ENCODE data around the gene NPAS3.

The NPAS3 gene

DNA sequence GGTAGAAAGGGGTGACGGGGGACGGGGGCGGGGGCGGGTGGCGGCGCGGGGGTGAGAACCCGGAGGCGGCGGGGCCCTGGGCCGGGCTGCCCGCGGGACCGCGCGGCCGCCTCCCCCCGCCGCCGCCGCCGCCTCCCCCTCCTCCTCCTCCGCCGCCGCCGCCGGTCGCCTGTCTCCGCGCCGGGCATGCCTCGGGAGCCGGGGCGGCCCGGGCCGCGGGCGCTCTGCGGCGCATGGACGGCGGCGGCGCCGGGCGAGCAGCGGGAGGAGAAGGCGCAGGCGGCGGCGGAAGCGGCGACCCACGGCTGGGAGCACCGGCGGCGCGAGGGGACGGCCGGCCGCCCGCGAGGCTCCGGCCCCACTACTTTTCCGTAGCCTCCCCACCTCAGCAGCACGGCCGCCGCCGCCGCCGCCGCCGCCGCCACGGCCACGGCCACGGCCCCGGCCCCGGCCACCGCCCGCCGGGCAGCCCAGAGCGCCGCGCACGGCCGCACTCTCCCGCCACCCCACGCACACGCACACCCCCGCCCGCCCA, at the start of gene NPAS3:
Gene NPAS3 (plus strand): TSS at position 161 of the 535 bp plus-strand sequence.
- DNase-seq: no peak

DNA sequence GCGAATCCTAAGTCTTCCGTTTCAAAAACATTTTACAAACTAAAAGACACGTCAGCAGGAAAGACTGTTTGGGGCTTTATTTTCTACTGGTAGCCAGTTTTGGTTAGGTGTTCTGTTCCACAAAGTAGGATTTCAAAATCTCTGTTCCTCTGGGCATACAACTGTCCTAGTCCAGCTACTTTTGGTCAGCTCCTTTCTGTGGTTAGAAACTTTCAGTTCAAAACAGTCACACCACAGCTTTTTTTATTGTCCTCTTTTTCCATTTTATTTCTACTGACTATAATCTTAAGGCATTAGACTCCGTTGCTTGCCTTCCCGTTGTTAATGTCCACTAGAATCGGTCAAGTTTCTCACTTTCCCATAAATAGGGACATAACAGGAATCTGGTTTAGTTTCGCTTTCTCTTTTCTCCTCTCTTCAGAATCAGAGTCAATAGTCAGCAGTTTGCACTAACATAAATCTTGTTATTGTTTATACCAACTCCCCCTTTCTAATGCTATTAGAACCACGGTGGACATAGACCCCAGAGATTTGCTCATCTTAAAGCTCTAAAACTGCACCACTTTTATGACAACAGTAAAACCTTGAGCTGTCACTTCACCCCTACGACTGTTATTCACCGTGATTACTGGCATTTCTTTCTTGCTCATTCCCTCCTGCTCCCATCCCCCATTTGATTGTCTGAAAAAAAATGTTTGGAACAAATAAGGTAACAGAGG, 41.5 kb upstream of the NPAS3 start:
- no peak for DNase-seq

DNA sequence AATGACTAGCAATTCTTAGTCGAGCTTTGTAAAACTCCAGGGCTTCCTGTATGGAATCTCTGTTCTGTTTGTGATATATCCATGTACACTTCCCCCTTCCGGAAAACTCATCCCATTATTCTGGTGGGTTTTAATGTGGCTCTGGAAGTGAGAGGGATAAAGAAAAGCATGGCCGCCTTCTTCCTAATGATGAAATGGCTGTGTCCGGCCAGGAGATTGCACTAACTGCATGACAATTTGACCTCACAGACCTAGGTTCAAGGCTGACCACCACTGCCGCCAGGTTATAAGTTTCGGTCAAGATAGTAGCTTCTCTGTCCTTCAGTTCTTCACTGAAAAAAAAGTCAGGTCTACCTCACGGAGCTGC, 41.0 kb upstream of the NPAS3 start:
- DNase-seq: no peak

DNA sequence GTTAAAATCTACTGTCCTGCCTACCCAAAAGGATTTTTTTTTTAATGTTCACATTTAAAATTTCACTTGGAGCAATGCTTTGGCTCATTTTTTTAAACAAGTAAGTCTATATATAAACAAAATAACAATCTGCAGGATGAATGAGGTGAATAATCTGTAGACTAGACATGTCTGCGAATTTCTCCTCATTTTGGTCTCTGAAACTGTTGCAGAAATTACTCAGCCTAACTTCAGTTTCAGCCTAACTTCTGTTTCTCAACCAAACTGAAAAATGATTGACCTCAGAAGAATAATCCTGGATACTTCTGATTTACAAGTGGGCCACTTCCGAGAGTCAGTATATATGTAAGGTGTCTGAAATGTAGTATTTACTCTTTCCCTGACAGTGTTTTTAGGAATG, 39.8 kb upstream of the NPAS3 start:
- DNase-seq: no peak

DNA sequence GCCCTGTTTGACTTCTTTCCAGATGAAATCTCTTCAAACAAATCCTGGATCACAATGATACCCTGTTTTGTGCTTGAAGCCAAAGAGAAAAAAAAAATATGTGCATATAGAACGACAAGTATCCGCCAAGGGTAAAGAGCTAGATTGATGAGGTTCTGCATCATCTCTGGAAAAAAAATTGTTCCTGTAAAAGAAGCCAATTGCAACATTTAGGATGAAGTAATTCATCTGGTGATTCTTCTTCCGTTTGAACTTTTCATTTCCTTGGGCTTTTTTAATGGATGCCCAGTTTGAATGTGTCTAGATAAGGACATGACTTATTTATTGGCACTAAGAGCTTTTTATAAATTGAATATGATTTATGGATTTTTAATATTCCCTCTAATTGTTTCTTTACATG, 38.1 kb upstream of the NPAS3 start:
- DNase-seq: no peak

DNA sequence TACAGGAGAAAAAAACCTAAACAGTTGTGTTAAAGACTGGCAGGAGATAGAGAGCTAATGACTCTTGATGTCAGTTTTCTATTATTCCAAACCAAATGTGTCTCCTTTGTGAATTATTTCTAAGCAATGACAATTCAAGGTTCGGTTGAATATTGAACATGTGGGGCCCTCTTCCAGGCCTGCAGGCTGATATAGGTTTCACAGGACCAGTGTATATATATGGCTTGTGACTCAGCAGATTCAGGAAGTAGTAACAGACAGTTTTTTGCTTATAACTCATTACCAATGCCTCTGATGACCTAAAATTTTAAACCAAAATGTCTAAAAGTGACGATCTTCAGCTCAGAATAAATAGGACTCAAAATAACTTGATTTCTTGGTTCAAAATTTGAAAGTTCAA, 33.7 kb upstream of the NPAS3 start:
- DNase-seq: no peak

DNA sequence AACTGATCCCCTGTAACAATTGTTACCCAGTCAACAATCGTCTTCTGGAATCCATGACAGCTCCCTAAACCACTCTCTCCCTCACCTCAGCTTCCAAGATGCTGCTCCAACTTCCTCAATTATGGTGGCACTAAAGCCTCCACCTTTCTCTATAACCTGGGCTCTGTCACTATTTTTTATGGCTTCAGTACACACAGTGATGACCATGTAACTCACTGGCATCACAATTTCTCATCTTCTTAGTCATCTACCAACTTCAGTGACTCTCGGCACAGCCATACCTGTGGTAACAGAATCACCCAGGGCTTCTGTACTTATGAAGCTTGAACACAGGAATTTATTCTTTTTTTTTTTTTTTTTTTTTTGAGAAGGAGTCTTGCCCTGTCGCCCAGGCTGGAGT, 32.0 kb upstream of the NPAS3 start:
- DNase-seq: no peak

DNA sequence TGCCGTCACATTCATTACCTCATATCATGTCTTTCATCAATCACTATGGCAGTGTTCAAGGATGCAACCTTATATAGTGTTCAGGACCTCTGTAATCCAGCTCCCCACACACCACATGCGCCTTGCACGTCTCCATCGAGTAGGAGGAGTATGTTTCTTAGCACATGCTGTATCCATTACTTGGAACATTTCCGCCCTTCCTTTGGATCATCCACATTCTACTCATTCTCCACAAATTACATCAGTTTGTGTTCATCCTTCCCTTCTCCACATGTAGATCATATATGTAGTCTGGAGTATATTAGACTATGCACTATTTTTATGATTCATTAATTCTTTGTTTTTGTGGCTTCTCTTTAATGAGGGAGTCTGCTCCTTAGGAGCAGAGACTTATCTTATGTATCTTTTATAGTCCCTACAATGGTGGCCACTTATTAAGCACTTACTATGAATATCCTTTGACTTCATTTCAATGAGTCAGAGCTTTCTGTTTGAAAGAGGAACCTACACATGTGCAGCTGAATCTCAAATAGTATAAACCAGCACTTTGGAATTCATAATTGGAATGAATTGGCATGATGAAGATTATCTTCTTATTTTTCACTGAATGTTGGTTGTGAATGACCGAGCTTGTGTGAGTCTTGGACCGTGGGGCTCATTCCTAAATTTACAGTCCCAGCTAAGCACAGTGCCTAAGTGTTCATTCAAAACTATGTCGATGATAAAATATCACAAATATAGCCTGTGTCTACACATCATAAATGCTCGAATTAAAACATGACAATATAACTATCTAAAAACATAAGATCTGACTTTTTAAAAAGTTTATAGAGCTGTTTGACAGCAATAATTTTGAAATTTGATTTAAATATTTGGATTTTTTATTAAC, 30.2 kb upstream of the NPAS3 start:
- no peak for DNase-seq

DNA sequence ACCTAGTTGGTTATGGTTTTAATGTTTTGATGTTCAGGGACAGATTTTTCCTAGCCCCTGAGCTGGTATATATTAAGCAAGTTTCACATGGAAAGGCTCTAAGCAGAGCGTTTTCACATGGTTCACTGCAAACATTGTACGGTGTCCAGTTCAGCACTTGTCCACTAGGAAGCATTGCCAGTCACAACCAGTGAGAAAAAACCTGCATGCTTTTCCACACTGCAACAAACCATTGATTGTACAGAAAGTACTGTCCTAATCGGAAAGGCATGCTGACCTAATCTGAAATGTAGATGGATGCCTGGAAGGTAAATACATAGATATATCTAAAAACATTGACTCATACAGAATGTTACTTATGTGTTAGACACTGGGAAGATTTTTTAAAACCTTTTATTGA, 25.0 kb upstream of the NPAS3 start:
- no peak for DNase-seq

DNA sequence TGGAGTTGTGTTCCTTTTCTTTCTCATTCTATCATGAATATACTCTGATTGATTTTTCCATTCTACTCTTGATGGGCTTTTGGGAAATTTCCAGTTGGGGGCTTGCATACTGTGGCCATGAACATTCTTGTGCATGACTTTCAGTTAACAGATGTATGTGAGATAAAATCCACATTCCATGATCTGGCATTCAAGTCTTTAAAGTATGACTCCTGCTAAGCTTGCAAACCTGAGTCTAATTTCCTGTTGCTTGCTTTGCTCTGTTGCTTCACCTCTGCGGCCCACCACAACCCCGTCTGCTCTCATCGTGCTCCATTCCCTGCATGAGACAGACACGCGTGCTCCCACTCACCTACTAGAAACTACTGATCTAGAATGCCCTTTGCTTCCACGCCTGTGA, 24.3 kb upstream of the NPAS3 start:
- no peak for DNase-seq

DNA sequence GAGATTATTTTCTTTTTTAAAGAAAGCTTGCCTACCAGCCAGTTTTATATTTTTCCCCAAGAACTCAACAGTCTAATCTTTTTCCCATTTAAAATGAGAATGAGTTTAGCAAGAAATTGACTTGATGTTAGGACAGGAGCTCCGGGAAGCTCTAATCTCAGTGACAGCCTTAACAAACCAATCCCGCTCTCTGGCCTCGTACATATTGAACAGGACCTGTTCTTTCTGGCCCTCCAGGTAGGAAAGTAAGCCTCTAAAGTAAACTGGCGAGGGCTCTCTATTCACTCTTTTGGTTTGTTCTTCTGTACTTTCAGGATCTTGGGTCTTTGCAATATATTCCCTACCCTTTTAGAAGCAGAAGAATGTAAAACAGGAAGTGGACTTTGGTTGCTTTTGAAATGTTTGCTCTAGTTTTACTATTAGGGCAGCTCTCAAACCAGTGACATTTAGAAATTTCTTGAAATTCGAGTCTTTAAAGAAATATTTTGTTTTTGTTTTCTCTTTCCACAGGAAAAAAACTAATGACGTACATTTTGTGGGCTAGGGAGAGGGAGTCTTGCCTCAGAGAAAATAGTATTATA, 17.9 kb upstream of the NPAS3 start:
- DNase-seq: no peak

DNA sequence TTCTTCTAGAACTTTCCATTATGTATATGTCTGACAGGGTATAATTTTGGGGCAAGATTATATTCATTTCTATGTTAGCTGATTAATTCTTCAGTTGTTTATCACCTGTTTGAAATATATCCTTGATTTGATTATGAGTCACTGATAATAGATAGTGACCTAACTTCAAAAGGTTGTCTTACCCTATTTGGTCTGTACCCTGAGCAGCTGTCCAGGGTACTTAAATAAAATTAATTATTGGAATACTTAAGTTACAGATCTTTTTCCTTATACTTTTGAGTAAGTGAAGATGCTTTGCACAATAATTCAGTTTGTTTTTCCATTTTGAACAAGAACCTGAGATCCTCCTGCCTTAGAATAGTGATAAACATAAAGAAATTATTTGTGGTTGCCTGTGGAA, 13.2 kb upstream of the NPAS3 start:
- no peak for DNase-seq

DNA sequence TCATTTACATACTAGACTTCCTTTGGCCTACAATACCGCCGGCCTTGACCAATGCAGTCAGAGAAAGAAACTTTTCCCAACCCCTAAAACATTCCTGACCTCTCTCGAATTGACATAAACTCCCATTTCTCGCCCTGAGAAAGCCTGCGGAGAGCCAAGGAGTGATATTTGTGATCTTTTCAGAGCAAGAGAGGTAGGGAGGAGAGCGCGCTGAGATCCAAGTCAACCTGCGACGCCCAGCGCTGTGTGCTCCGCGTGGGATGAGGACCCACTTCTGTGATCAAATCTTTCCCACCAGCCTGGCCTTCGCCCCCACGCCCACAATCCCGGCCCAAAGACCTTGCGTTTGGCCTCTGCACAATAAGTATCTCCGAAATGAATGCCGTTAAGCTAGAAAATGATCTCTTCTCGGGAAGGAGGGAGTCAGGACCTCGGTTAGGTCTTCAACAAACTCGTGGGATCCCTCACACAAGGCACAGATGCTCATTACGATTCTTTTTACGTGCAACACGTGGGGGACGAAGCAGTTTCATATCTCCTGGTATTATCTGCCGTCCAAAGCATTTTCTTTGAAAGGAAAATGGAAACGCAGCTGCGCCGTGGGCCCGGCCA, 6.3 kb upstream of the NPAS3 start:
- DNase-seq: no peak

DNA sequence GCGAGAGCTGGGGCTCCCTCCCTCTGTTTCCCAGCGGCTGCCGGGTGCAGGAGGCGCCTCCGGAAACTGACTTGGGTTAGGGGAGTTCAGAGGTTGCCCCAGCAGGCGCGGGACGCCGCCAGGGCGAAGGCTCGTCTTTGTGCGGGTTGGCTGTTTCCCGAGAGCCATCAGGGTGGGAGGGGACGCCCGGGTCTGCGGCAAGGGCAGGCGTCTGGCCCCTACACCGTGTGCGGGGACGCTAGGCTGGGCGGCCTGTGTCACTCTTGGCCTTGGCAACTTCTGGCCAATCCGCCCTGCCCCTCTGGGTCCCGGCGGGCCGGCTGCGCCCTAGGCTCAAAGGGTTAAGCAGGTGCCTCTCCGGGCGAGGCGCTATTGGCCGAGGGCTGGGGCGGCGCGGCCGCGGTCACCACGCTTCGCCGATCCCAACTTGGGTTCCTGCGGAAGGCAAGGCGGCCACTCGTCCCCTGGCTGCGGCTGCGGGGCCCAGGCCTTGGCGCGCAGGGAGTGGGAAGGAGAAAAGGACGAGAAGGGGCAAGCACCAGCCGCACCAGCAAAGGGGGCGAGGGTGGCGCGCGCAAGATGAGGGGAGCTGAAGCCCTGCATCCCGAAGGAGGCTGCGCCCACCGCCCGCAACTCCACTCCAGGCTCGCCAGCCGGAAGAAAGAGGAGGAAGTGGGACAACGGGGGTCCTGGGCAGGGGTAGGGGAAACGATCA, 5.6 kb upstream of the NPAS3 start:
- DNase-seq: no peak

DNA sequence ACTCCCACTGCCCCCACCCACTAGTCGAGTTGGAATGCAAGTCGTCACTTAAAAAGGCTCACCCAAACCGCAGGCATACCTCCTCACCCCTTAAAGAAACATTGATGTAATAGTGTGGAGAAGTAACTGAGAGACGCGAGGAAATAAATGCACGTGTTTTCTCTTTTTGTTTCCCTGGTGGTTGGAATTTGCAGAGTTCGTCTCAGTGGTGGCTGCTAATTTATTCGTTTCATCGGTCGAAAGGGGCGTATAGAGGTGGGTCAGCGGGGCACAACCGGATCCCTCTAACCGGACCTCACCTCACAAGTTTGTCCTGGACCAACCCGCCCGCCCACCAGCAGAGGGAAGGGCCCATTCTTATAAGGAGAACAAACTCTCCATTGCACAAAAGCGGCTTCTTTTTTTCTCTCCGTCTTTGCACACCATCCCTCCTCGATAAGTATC, 5.0 kb upstream of the NPAS3 start:
- no peak for DNase-seq

DNA sequence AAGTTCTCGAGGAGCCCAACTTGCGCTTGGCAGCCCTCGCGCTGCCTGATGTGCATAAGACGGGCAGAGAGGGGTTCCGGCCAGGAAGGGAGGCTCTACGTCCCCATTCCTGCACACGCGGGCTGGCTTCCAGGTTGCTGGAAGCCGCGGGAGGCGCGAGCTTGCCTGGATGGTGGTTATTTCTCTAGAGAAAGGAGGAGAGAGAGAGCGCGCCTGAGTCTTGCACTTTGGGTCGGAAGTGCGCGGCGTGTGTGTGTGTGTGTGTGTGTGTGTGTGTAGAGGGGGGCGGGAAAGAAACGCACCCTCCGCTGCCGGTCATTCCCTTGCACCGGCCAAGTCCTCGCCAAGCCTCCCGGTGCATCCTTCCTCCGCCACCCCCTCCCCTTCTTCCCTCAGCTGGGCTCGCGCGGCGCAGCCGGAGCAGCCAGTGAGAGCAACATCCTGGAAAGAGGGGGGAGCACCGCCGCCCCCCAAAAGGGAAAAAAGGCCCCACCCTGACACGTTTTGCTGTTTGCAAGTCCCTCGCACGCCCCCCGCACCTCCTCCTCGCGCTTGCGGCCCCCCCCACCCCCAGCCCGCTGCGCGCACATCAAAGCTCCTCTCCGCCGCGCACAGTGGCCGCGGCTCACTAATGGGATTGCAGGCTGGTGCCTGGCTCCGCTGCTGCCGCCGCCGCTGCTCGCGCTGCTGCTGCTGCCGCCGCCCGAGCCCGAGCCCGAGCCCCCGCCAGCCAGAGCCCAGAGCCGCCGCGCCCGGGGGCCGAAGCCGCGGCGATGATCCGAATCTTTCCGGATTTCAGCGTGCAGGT, 4.4 kb upstream of the NPAS3 start:
- DNase-seq: no peak

DNA sequence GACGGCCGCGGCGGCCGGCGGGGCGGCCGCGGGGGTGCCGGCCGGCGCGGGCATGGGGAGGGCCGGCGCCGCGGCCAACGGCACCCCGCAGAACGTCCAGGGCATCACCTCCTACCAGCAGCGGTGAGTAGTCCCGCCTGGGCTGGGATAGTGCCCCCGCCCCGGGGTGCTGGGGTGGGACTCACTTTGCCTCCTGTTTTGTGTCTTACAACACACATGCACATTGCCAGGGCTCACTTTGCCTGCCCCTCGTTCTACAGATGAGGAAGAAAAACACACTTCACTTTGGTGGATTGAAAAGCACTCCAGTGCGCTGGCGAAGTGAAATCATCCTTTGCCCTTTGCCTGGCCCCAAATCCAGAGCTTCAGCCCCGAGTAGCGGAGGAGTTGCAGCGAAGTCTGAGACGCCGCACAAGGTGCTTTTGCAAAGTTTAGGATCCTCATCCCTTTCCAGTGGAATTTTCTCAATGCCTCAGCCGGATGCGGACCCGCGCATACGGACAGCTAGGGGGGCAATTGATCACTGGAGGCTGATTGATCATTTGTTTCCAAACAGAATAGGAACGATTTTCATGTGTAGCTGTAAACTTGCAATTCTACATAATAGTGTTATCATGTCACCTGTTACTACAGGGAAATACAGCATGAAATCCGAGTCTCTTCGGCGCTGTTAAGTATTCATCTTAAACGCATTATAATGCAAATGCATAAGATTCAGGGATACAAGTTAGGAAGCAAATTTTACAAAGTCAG, 3.6 kb upstream of the NPAS3 start:
- DNase-seq: no peak

DNA sequence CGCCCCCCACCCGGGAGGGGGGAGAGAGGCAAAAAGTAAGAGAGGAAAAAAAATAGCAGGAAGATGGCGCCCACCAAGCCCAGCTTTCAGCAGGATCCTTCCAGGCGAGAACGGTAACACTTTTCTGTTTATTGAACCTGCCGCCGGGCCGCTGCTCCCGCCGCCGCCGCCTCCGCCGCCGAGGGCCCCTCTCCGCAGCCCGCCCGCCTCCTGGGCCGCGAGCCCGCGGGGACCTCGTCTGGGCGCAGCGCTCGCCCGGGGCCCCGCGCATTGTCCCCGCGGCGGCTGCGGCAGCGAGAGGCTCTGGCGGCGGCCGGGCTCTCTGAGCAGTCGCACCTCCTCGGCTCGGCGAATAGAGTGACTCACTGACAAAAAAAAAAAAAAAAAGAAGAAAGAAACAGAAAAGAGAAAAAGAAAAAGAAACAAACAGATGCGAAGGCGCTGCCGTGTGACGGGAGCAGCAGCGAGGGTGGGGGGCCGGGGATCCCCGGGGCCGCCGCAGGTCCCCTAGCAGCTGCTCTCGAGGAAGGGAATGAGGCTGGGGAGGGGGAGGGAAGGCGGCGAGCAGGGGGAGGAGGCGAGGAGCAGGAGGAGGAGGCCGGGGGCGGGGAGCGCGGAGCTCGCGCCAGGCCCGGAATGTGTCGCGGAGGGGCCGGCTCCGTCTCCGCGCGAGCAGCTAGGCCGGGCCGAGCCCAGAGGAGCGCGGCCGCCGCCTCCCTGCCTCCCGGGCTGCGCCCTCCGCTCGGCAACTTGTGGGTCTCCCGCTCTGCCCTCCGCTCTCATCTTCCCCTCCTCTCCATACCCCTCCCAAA, 781 bp downstream of the NPAS3 start:
- peak in 1 of 2 experiments; percentile 19 for DNase-seq

DNA sequence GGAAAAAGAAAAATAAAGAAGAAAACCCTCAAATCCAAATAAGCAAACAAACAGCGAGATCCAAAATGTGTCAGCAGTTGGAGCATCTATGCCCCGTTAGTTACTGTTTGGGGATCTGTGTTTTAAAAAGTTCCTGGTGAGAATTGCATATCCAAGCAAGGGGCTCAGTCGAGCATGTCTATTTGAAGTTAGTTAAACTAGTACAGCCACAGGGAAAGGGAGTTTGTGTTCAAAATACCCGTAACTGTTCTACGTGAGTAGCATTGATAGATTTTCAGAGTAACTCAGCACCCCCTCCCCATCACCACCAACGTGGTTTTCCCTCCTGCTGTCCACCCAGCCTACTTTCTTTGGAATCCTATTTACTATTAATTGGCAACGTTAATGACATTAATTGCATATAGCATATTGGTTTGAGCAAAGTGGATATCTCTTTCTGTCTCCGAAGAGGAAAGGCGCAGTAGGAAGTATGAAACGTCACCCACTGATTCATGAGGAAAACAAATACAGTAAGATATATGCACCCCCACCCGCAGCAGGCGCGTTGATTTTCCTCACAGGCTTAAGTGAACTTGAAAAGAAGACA, 1.5 kb downstream of the NPAS3 start:
- no peak for DNase-seq

Measured in activated CD4-positive, alpha-beta T cell treated with anti-CD3 and anti-CD28 coated beads, Interleukin-2, amount 50 U/mL, for 48 hours (primary cell).